GM12865 (cell line): ENCODE data around the gene TSPEAR.
"Not testable (repeated sequence)": the region's sequence is repeated elsewhere in the genome, so short reads cannot be mapped to it uniquely, and the experiment has no call there.

ENCODE experiments used
- DNase-seq: peaks from one replicate; pipeline ENCODE4 v3.0.0; 2010; ENCODE audit warnings: low read depth
- H3K4me3 ChIP-seq: 2 replicates; pipeline ENCODE4 v1.5.1; 2011; ENCODE audit warnings: mild to moderate bottlenecking, low read depth, low read length, control low read depth
- TF ChIP-seq, protein P1 (sequence below): IDR thresholded peaks from 2 replicates; pipeline ENCODE4 v1.5.1; 2011; ENCODE audit warnings: low read length, control low read depth, low read depth, inconsistent platforms; ENCODE audit not compliant: insufficient read depth; ENCODE audit errors: missing control alignments

The TSPEAR gene

DNA sequence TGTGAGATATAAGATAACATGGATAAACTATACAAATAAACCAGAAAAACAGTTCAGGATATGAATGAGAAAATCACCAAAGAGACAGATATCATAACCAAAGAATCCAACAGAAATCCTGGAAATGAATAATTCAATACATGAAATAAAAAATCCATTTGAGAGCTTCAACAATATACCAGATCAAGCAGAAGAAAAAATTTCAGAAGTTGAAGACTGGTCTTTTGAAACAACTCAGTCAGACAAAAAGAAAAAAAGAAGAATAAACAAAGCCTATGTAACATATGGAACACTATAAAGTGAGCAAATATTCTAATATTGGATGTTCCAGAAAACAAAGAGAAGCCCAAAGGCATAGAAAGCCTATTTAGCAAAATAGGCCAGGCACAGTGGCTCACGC, 39.5 kb downstream of the TSPEAR start:
- no peak overlapping the region for H3K4me3 ChIP-seq
- TF ChIP-seq, protein P1, sequence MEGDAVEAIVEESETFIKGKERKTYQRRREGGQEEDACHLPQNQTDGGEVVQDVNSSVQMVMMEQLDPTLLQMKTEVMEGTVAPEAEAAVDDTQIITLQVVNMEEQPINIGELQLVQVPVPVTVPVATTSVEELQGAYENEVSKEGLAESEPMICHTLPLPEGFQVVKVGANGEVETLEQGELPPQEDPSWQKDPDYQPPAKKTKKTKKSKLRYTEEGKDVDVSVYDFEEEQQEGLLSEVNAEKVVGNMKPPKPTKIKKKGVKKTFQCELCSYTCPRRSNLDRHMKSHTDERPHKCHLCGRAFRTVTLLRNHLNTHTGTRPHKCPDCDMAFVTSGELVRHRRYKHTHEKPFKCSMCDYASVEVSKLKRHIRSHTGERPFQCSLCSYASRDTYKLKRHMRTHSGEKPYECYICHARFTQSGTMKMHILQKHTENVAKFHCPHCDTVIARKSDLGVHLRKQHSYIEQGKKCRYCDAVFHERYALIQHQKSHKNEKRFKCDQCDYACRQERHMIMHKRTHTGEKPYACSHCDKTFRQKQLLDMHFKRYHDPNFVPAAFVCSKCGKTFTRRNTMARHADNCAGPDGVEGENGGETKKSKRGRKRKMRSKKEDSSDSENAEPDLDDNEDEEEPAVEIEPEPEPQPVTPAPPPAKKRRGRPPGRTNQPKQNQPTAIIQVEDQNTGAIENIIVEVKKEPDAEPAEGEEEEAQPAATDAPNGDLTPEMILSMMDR: no peak
- no peak for DNase-seq

DNA sequence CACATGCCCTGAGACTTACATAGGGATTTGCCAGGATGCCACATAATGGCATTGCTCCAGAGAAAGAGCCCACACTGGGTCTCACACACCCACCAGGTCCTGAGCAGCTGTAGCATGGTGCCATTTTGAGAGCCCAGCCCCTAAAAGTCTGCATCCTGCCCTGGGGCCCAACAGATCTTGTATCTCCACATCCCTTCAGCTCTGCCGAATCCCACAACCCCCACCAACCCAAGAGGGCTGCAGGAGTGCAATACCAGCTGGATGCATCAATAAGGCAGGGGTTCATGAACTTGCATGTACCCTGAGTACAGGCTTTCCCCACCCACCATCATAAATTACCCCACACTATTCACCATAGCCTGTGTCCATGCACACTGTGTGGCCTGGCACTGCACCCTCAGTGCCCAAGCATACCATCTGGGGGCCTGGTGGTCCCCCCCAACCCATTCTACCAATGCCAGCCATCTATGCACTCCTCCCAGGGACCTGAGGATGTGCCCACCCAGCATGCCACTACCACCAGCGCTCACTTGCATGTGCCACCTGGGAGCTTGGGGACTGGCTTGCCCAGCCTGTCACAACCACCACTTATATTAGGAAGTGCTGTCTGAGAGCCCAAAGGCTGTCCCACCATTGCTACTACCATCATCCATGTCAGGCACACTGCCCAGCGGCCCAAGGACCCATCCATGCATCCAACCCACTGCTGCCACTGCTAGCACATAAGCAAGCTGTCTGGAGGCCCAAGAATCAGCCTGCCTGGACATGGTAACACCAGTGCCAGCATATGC, 40.5 kb downstream of the TSPEAR start:
- TF ChIP-seq, protein P1: no peak
- no peak overlapping the region for H3K4me3 ChIP-seq
- no peak for DNase-seq

DNA sequence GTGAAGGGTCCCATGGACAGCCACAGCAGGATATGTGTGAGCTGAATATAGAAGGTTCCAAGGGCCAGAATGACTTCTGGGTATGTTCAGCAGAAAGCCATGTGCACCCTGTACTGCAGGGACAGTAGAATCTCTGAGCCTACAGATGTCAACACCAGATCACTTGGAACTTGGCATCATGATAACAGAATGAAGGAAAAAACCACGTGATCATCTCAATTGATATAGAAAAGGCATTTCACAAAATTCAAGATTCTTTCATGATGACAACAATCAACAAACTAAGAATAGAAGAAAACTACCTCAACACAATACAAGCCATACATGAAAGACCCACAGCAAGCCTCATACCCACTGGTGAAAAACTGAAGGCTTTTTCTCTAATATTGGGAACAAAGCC, 43.8 kb downstream of the TSPEAR start:
- TF ChIP-seq, protein P1: no peak
- no peak for DNase-seq

GRCh38 chr21:44666401-44667320, 44.7 kb downstream of the TSPEAR start, which contains the start of gene KRTAP12-2:
KRTAP12-2 (minus strand) TSS chr21:44666927; CDS start chr21:44666886, 41 bp downstream.
- no peak within 1 kb of the TSS for H3K4me3 ChIP-seq
- TF ChIP-seq, protein P1: no peak
- DNase-seq: no peak

More for the DNA sequence above, 43.8 kb downstream of the TSPEAR start:
- no peak overlapping the region for H3K4me3 ChIP-seq

- no peak overlapping the region for H3K4me3 ChIP-seq
- no peak for DNase-seq
- TF ChIP-seq, protein P1: no peak
Measured at GRCh38 chr21:44664691-44665090, 46.7 kb downstream of the TSPEAR start.

GRCh38 chr21:44661567-44661966, 49.8 kb downstream of the TSPEAR start:
- DNase-seq: not testable (repeated sequence)

GRCh38 chr21:44658913-44659595, 52.3 kb downstream of the TSPEAR start:
- H3K4me3 ChIP-seq: no peak overlapping the region
- TF ChIP-seq, protein P1: no peak
- DNase-seq: peak; percentile 39

More at GRCh38 chr21:44661567-44661966, 49.8 kb downstream of the TSPEAR start:
- H3K4me3 ChIP-seq: not testable (repeated sequence)
